HL-60 (cell line): ENCODE results near the gene TMEM131L.

ENCODE experiments used
- CTCF ChIP-seq: IDR thresholded peaks from one replicate; pipeline ENCODE4 v1.5.1; 2011; ENCODE audit warnings: low read length, control low read depth, inconsistent platforms; ENCODE audit not compliant: insufficient read depth
- POLR2AphosphoS5 ChIP-seq: IDR thresholded peaks from 2 replicates; pipeline ENCODE4 v1.6.1; 2012; ENCODE audit warnings: low read depth
- SPI1 ChIP-seq: IDR thresholded peaks from 2 replicates; pipeline ENCODE4 v1.6.1; 2012; ENCODE audit warnings: low read depth, mild to moderate bottlenecking, borderline replicate concordance

GRCh38 chr4:153434190-153434589 is 32.0 kb upstream of the TMEM131L start:
- TF ChIP-seq POLR2AphosphoS5 = no peak
- no peak for TF ChIP-seq CTCF
- TF ChIP-seq SPI1 = no peak
